Right cardiac atrium (tissue), 5 donors: ENCODE results near the gene GGA1. TPM values are rescaled to one million over a fixed set of nuclear protein-coding genes. Genes with fewer than 3 reads are reported as not detected.
A peak's percentile ranks its signal among the peaks of the same experiment; 100 is the strongest.
"Not testable (repeated sequence)": the region's sequence is repeated elsewhere in the genome, so short reads cannot be mapped to it uniquely, and the experiment has no call there.

Experiments
- ATAC-seq, 2 donors: fragments of 200-7000 bp; cut with Tn5 transposase; one replicate each; pipeline versions ENCODE4 v1.8.0 to v1.9.1; 2020; ENCODE audit warnings: moderate library complexity in 2 of 2, mild to moderate bottlenecking in 1 of 2
- DNase-seq, 3 donors: peaks; one replicate each; pipeline ENCODE4 v3.0.0-alpha.2; 2020
- H3K27ac ChIP-seq: one replicate; pipeline ENCODE4 v1.5.1; 2013; ENCODE audit warnings: mild to moderate bottlenecking, low read length, control low read depth, moderate library complexity
- H3K27me3 ChIP-seq: one replicate; pipeline ENCODE4 v1.6.1; 2013; ENCODE audit not compliant: control insufficient read depth, insufficient read depth
- H3K4me1 ChIP-seq: one replicate; pipeline ENCODE4 v1.6.1; 2013; ENCODE audit warnings: low read length; ENCODE audit not compliant: control insufficient read depth, insufficient read depth
- H3K4me3 ChIP-seq: one replicate; pipeline ENCODE4 v1.5.1; 2013; ENCODE audit warnings: low read length, control low read depth
- H3K9me3 ChIP-seq: one replicate; pipeline ENCODE4 v1.6.1; 2013; ENCODE audit warnings: low read length; ENCODE audit not compliant: control insufficient read depth
- WGBS: extraction: QIAGEN DNeasy Blood & Tissue Kit; methylation state at CpG from one replicate; pipeline ENCODE4 v1.1.7; 2013; 5-methylcytosine and 5-hydroxymethylcytosine counted together
- intact Hi-C, 4 donors: fragments of 100-400 bp; cut with DNase I; formaldehyde crosslinking; loops; one replicate each; pipeline versions ENCODE4 v1.11.0 to v1.14.0; 2022 to 2023
- polyA plus RNA-seq: library from polyadenylated mRNA; stranded (reverse); fragments of 200-250 nt; gene quantifications from one replicate; pipeline ENCODE4 v1.2.3, GENCODE V29; 2013
- total RNA-seq, 4 donors: library from RNA; stranded (reverse); fragmentation: NEBNext Ultra II Directional; extraction: Animal tissue kit (Norgen Biotek cat#: 25700); gene quantifications; one replicate each; pipeline ENCODE4 v1.2.1, GENCODE V29; 2021
- donor health status: healthy with polysubstance abuse.
- donor health status: DM: no; HTN: yes; CAD: no.
- donor health status: DM: no; HTN: no; CAD: no.
- donor health status: DM: no; HTN: yes; CAD: no; lungs with severe emphysema.
- donor health status: DM: yes; HTN: yes; CAD: no.

Gene GGA1
- total and polyA plus RNA-seq, 5 donors: 23.3 to 29.0 (median 26.3) TPM

DNA sequence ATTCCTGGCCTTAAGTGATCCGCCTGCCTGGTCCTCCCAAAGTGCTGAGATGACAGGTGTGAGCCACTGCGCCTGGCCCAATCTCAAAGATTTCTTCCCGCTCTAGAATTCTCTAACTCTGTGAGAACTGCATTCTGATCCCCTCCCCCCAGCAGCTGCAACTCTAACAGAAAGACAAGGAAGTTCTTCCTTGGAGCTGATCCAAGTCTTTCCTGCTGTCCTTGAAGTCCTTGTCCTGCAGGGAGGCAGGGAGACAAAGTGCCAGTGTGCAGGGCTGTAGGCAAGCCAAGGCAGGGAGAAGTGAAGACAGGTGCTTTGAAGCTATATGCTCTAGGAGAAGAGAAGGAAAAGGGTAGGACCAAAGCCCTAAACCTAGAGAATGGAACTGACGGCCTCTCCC lies 9.5 kb upstream of the GGA1 start:
- H3K4me3 ChIP-seq: no peak overlapping the region
- intact Hi-C loops: loop anchor here in 1 of 4 donors (10.0 kb wide), 1 partner anchor 54 kb away; no protein-coding TSS in a partner anchor
- no peak overlapping the region for H3K27ac ChIP-seq
- no peaks in the 10 kb centered on the region for H3K4me1 ChIP-seq
- WGBS: 56% methylated on average over 4 of the region's 4 CpGs
- DNase-seq: no peak
- no peaks in the 10 kb centered on the region for H3K9me3 ChIP-seq
- no peak for ATAC-seq
- no peaks in the 10 kb centered on the region for H3K27me3 ChIP-seq

DNA sequence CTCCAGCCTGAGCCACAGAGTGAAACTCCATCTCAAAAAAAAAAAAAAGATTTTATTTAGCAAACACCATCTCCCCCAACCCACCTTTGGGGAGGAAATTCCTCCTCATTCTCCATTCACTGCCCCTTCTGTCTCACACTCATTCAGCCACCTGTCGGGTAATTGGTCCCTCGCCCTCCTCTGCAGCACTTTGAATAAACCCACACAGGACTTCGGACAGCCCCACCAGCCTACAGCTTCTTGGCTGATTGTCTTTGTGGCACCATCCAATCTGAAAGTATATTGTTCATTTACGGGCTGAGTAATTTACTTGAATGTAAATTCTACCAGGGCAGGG lies 7.5 kb upstream of the GGA1 start:
- intact Hi-C loops: no loop called here
- no peak for DNase-seq

DNA sequence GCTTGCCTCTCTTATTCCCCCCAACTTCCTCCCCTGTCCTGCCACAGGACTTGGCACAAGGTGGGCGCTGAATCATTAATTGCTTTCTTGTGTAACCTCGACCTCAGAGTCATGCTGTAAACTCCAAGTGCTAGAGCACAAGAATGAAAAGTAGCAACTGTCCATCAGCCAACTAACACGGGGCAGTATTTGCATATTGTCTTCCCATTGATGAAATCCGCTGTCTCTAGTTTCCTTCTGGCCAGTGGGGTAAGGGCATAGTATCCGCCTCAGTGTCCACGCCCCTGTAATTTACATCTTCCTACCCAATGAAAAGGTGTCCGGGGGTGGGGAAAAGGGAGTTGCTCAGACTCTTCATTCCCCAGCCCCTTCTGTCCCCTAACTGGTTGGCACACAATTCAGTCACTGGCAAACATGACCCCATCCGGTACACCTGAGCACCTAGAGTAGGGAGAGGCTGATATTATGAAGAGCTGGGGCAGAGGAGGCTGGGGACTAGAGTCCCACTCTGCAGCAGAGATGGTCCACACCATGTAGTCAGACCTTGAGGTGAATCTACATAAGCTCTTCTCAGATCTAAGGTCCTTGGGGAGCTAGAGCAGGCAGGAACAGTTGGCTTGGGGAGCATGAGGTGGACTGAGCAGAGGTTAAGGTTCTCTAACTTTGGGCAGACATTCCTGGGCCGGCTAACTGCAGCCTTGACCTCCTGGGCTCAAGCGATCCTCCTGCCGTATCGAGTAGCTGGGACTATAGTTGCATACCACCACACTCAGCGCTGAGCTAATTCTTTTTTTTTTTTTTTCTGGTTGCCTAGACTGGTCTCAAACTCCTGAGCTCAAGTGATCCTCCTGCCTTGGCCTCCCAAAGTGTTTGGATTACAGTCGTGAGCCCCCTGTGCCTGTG lies 6.8 kb upstream of the GGA1 start:
- DNase-seq (no peak), ATAC-seq (peak in 1 of 2 donors; percentile 41)
- H3K27ac ChIP-seq: no peak overlapping the region
- intact Hi-C loops: no loop called here
- 45% methylated on average over 14 of the region's 14 CpGs for WGBS
- no peaks in the 10 kb centered on the region for H3K27me3 ChIP-seq
- no peak overlapping the region for H3K4me3 ChIP-seq
- no peaks in the 10 kb centered on the region for H3K4me1 ChIP-seq
- H3K9me3 ChIP-seq: no peaks in the 10 kb centered on the region

More for the DNA sequence above, 7.5 kb upstream of the GGA1 start:
- Histone ChIP-seq H3K27ac (no peak overlapping the region), H3K4me1 (no peaks in the 10 kb centered on the region), H3K27me3 (no peaks in the 10 kb centered on the region), H3K9me3 (no peaks in the 10 kb centered on the region), H3K4me3 (no peak overlapping the region)
- WGBS: 48% methylated on average over 4 of the region's 4 CpGs
- ATAC-seq: no peak

DNA sequence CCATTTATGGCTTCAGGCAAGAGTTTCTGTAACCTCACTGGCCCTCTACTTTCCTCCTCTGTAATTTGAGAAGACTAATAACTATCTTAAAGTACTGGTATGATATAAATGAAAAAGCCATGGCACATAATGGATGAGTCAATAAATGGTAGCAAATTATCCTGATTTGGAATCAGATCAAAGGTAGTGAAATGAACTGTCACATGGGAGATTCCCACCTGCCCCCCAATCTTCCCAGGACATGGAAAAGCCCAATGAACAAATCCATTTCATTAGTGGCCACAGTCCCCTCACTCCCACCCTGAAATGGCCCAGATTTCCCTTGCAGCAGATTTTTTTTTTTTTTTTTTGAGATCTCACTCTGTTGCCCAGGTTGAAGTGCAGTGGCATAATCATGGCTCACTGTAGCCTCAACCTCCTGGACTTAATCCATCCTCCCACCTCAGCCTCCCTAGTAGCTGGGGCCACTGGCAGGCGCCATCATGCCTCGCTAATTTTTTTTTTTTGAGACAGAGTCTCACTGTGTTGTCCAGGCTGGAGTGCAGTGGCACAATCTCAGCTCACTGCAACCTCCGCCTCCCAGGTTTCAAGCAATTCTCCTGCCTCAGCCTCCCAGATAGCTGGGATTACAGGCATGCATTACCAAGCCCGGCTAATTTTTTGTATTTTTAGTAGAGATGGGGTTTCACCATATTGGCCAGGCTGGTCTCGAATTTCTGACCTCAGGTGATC lies 5.9 kb upstream of the GGA1 start:
- intact Hi-C loops, ATAC-seq, H3K27me3 ChIP-seq, H3K4me3 ChIP-seq, H3K9me3 ChIP-seq, H3K4me1 ChIP-seq, H3K27ac ChIP-seq, DNase-seq: not testable (repeated sequence)
- 92% methylated on average over 5 of the region's 5 CpGs for WGBS

DNA sequence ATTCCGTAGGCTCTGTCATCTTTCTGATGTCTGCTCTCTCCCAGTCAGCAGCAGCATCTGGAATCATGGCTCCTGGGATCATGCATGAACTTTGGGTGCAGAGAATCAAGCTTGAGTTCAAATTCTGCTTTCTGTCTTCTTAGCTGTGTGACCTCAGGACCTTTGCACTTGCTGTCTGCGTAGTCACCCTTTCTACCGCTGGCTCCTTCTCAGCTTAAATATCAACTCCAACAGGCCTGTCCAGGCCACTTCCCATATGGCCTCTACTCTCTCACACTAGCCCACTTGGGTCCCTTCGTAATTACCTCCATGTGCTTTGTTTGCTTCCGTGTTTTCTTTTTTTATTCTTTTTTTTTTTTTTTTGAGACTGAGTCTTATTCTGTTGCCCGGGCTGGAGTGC lies 4.6 kb upstream of the GGA1 start:
- H3K9me3 ChIP-seq: no peaks in the 10 kb centered on the region
- intact Hi-C loops: no loop called here
- H3K4me1 ChIP-seq: no peaks in the 10 kb centered on the region
- H3K27me3 ChIP-seq: no peaks in the 10 kb centered on the region
- H3K27ac ChIP-seq: no peak overlapping the region
- no peak for ATAC-seq
- no peak for DNase-seq
- WGBS: 91% methylated on average over 6 of the region's 6 CpGs
- H3K4me3 ChIP-seq: no peak overlapping the region

DNA sequence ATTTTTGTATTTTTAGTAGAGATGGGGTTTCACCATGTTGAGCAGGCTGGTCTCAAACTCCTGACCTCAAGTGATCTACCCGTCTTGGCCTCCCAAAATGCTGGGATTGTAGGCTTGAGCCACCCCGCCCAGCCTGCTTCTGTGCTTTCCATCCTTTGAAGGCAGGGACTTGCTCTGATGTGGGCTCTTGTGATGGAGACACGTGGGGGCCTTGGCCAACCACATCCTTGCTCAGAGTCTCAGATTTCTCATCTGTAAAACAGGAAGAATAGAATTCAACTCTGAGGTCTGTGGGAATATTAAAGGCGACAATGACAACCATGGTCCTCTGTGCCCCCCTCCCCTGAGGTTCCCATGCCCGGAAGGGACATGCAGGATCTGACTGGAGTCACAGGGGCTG lies 3.8 kb upstream of the GGA1 start:
- Histone ChIP-seq H3K27me3 (no peaks in the 10 kb centered on the region), H3K9me3 (no peaks in the 10 kb centered on the region), H3K27ac (no peak overlapping the region), H3K4me1 (peaks cover 3% of the 10 kb centered on the region), H3K4me3 (no peak overlapping the region)
- WGBS: 61% methylated on average over 5 of the region's 5 CpGs
- no peak for DNase-seq
- ATAC-seq: no peak
- intact Hi-C loops: no loop called here

DNA sequence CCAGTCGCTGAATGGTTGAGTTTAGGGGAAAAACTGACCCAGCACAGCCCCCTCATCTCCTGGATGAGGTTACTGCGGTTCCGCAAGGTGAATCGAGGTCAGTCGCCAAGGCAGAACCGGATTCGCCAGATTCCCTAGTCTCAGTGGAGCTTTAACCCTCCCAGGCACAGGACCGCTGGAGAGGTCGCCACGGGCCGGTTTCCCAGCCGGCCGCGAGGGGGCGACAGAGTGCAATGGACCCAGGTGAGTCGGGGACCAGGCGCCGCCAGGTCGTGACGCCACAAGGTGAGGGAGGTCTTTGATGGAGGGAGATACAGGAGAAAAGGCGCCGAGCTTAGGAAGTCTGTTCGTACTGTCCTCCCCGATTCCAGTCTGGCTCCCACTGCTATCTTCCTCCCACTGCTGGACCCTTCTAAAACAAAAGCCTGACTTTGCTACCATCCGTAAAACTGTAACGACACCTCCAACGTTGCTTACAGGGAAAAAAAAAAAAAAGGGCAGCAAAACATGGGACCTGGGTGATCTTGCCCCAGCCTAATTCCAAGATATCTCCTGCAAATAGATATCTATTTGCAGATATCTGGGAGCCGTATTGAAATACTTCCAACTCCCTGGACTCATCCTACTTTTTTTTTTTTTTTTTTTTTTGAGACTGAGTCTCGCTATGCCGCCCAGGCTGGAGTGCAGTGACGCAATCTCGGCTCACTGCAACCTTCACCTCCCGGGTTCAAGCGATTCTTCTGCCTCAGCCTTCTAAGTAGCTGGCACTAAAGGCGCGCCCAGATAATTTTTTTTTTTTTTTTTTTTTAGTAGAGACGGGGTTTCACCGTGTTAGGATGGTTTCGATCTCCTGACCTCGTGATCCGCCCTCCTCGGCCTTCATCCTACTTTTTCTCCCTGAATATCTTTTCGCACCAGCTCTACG lies 1.4 kb upstream of the GGA1 start:
- ATAC-seq: peak; percentile 9 to 10
- H3K27ac ChIP-seq: no peak overlapping the region
- H3K27me3 ChIP-seq: no peaks in the 10 kb centered on the region
- H3K4me3 ChIP-seq: peak overlapping the region; percentile 90
- H3K4me1 ChIP-seq: peaks cover 4% of the 10 kb centered on the region
- WGBS: 3% methylated on average over 44 of the region's 44 CpGs
- peak; percentile 73 to 92 (median 90) for DNase-seq
- no peaks in the 10 kb centered on the region for H3K9me3 ChIP-seq
- intact Hi-C loops: no loop called here

DNA sequence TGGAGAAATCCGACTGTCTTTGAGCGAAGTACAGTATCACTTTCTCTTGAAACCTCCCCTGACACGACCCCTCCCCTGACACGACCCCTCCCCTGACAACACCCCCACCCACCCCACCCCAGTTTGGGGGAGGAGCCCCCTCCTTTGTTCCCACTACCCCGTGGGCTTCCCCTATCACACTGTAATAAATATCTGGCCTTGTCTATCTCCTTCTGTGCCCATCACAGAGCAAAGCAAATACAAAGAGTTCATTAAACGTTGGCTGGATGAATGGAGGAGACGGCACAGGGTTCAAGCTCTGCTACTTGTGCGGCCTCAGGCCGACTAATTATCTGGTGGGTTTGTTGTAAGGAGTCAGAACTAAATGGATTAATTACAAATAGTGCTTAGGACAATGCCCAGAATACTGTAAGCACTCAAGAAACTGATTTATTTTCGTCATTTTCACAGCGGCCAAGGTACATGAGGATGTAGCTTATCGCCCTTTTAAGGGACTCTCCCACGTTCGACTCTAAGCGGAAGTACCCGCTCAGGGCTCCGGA lies 628 bp upstream of the GGA1 start:
- 2% methylated on average over 17 of the region's 17 CpGs for WGBS
- Histone ChIP-seq H3K4me1 (peaks cover 4% of the 10 kb centered on the region), H3K4me3 (peak overlapping the region; percentile 90), H3K9me3 (no peaks in the 10 kb centered on the region), H3K27ac (peak overlapping the region; percentile 95), H3K27me3 (no peaks in the 10 kb centered on the region)
- intact Hi-C loops: no loop called here
- peak in 1 of 2 donors; percentile 2 for ATAC-seq
- DNase-seq: no peak

DNA sequence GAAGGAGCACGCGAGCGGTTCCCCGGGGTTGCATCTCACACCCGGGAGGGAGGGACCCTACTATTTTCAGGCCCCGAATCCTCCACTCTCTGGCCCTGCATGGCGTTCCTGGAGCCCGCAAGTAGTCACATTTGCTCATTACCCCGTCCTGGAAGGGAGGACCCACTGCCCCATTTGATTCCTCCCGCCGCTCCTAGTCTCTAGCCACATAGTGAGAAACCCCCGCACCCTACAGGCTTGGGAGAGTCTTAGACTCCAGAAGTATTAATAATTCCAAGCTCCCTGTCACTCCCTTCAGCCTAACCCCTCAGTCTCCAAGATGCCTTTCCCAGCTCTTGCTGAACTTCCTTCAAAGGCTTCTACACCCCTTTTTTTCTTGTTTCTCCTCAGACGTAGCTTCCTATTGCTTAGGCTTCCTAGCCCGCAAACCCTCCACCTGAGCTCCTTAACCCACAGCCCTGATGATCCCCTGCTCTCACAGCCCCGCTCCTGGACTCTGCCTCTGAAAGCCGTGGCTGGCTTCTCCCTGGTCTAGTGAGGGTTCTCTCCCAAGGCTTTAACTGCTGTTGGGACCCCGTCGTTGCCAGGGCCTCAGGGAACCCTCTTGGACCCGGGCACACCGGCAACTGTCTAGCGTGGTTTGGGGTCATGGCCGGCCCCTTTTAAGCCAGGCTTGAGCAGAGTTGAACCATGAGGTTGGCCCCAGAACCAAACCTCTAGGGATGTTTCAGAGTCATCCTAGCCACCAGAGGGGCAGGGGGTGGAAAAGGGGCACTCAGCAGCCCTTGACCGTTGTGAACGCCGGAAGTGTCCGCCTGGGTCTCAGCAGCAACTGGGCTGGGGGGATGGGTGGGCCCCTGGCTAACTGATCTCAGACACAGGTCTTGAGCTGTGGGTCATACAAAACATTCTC lies 862 bp downstream of the GGA1 start:
- intact Hi-C loops: no loop called here
- WGBS: 12% methylated on average over 26 of the region's 26 CpGs
- Histone ChIP-seq H3K27me3 (no peaks in the 10 kb centered on the region), H3K4me3 (peak overlapping the region; percentile 90), H3K27ac (peak overlapping the region; percentile 86), H3K9me3 (no peaks in the 10 kb centered on the region), H3K4me1 (peaks cover 4% of the 10 kb centered on the region)
- ATAC-seq (peak in 1 of 2 donors; percentile 0), DNase-seq (peak in 1 of 3 donors; percentile 62)

DNA sequence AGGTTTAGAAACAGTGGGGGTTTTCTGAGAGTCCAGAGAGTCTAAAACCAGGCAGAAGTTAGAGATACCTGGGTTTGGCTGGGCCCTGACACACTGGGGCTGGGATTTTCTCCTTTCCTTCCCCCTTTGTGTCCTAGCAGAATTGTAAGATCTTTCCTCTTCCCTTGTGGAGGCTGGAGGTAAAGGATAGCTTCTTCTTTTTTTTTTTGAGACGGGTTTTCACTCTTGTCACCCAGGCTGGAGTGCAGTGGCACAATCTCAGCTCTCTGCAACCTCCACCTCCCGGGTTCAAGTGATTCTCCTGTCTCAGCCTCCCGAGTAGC lies 1.5 kb downstream of the GGA1 start:
- H3K4me3 ChIP-seq, ATAC-seq, H3K9me3 ChIP-seq, H3K27me3 ChIP-seq, H3K4me1 ChIP-seq, intact Hi-C loops, DNase-seq, H3K27ac ChIP-seq: not testable (repeated sequence)
- 76% methylated on average over 3 of the region's 3 CpGs for WGBS
